Tibial artery (tissue), 4 donors: Measurements from ENCODE around the gene PKDREJ.
A peak's percentile ranks its signal among the peaks of the same experiment; 100 is the strongest.

ENCODE experiments used
- DNase-seq, 2 donors: peaks; one replicate each; pipeline ENCODE4 v3.0.0-alpha.2; 2019
- H3K27ac ChIP-seq, 2 donors: fragments of 200-600 bp; sonication (generic) in 1 of 2; 1 replicate in 1 of 2; 2 replicates in 1 of 2; pipeline ENCODE4 v1.5.1; 2018 to 2019; ENCODE audit warnings: mild to moderate bottlenecking in 1 of 2
- H3K27me3 ChIP-seq, 2 donors: fragments of 200-600 bp; sonication (generic) in 1 of 2; one replicate each; pipeline versions ENCODE4 v1.5.1 to v1.6.0; 2016 to 2019
- H3K36me3 ChIP-seq, 3 donors: fragments of 200-600 bp; sonication (generic) in 2 of 3; one replicate each; pipeline ENCODE4 v1.5.1; 2016 to 2019; ENCODE audit warnings: mild to moderate bottlenecking in 2 of 3
- H3K4me1 ChIP-seq, 4 donors: fragments of 200-600 bp; sonication (generic) in 2 of 4; 1 replicate in 3 of 4; 2 replicates in 1 of 4; pipeline ENCODE4 v1.5.1; 2016 to 2019
- H3K4me3 ChIP-seq, 2 donors: fragments of 200-600 bp; sonication (generic) in 1 of 2; 1 replicate in 1 of 2; 2 replicates in 1 of 2; pipeline ENCODE4 v1.5.1; 2018 to 2019; ENCODE audit warnings: mild to moderate bottlenecking in 2 of 2
- H3K9me3 ChIP-seq, 3 donors: fragments of 200-600 bp; sonication (generic) in 1 of 3; one replicate each; pipeline ENCODE4 v1.5.1; 2016 to 2019
- CTCF ChIP-seq, 2 experiments: fragments of 200-600 bp in 1 of 2; fragments of 450-650 bp in 1 of 2; IDR thresholded peaks; one replicate each; pipeline ENCODE4 v1.5.1; 2017 to 2019; ENCODE audit warnings: antibody characterized with exemption in 2 of 2, mild to moderate bottlenecking in 1 of 2, moderate library complexity in 1 of 2
- intact Hi-C: fragments of 100-400 bp; cut with DNase I; formaldehyde crosslinking; loops from one replicate; pipeline ENCODE4 v1.15.0; 2023; ENCODE audit warnings: low total_unique reads

Gene PKDREJ

GRCh38 chr22:46214616-46215015 lies 48.5 kb downstream of the PKDREJ start:
- DNase-seq = no peak
- peaks cover 63 to 82% (median 69%) of the 10 kb centered on the region in 3 donors for H3K36me3 ChIP-seq

GRCh38 chr22:46214149-46214548 lies 49.0 kb downstream of the PKDREJ start:
- Histone ChIP-seq H3K27ac (no peak overlapping the region), H3K36me3 (peaks cover 63 to 82% (median 69%) of the 10 kb centered on the region in 3 donors), H3K9me3 (peaks cover 0 to 7% (median 0%) of the 10 kb centered on the region in 3 donors), H3K4me1 (no peaks in the 10 kb centered on the region), H3K4me3 (no peak overlapping the region), H3K27me3 (no peaks in the 10 kb centered on the region)
- DNase-seq = peak in 1 of 2 donors; percentile 59
- intact Hi-C loops = loop anchor here (10.0 kb wide), 1 partner anchor 61 kb away; no protein-coding TSS in a partner anchor
- no peak for TF ChIP-seq CTCF (IDR thresholded peaks at IDR 0.05)

More at GRCh38 chr22:46214616-46215015, 48.5 kb downstream of the PKDREJ start:
- H3K4me3 ChIP-seq = no peak overlapping the region
- intact Hi-C loops = loop anchor here (10.0 kb wide), 1 partner anchor 60 kb away; no protein-coding TSS in a partner anchor
- peaks cover 0 to 2% (median 0%) of the 10 kb centered on the region in 3 donors for H3K9me3 ChIP-seq
- H3K27ac ChIP-seq = no peak overlapping the region
- no peaks in the 10 kb centered on the region for H3K4me1 ChIP-seq
- no peaks in the 10 kb centered on the region for H3K27me3 ChIP-seq
- no peak for TF ChIP-seq CTCF (IDR thresholded peaks at IDR 0.05)

- no peak overlapping the region for H3K27ac ChIP-seq
- no peaks in the 10 kb centered on the region for H3K4me1 ChIP-seq
- H3K36me3 ChIP-seq = peaks cover 62 to 82% (median 62%) of the 10 kb centered on the region in 3 donors
- intact Hi-C loops = loop anchor here (10.0 kb wide), 1 partner anchor 62 kb away; no protein-coding TSS in a partner anchor
- H3K4me3 ChIP-seq = no peak overlapping the region
- TF ChIP-seq CTCF (IDR thresholded peaks at IDR 0.05) = no peak
- DNase-seq = no peak
- peaks cover 2 to 18% (median 8%) of the 10 kb centered on the region in 3 donors for H3K9me3 ChIP-seq
- H3K27me3 ChIP-seq = no peaks in the 10 kb centered on the region
Measured at GRCh38 chr22:46213052-46213451, 50.1 kb downstream of the PKDREJ start.

GRCh38 chr22:46212195-46212594 lies 50.9 kb downstream of the PKDREJ start:
- H3K27me3 ChIP-seq = no peaks in the 10 kb centered on the region
- H3K9me3 ChIP-seq = peaks cover 2 to 20% (median 8%) of the 10 kb centered on the region in 3 donors
- H3K4me3 ChIP-seq = no peak overlapping the region
- no peaks in the 10 kb centered on the region for H3K4me1 ChIP-seq
- intact Hi-C loops = loop anchor here (10.0 kb wide), 1 partner anchor 63 kb away; no protein-coding TSS in a partner anchor
- peaks cover 59 to 81% (median 63%) of the 10 kb centered on the region in 3 donors for H3K36me3 ChIP-seq
- DNase-seq = no peak
- TF ChIP-seq CTCF (IDR thresholded peaks at IDR 0.05) = no peak
- H3K27ac ChIP-seq = no peak overlapping the region

GRCh38 chr22:46209262-46209661 lies 53.9 kb downstream of the PKDREJ start:
- no peak for TF ChIP-seq CTCF (IDR thresholded peaks at IDR 0.05)
- H3K27me3 ChIP-seq = no peaks in the 10 kb centered on the region
- H3K36me3 ChIP-seq = peaks cover 47 to 55% (median 49%) of the 10 kb centered on the region in 3 donors
- no peak overlapping the region for H3K4me3 ChIP-seq
- H3K9me3 ChIP-seq = peaks cover 2 to 20% (median 8%) of the 10 kb centered on the region in 3 donors
- no peak overlapping the region for H3K27ac ChIP-seq
- no peak for DNase-seq
- intact Hi-C loops = no loop called here
- no peaks in the 10 kb centered on the region for H3K4me1 ChIP-seq
